ENCODE results near the gene VAC14.

- TF ChIP-seq CTCF (IDR thresholded peaks at IDR 0.05) (no peak), POLR2A (IDR thresholded peaks at IDR 0.05) (no peak)
Observed at GRCh38 chr16:70704586-70704985, 96.4 kb downstream of the VAC14 start.

Measured in esophagus squamous epithelium (tissue), 4 donors.